NCI-H146 (cell line): ENCODE data around the gene NME2.
"Not testable (repeated sequence)": the region's sequence is repeated elsewhere in the genome, so short reads cannot be mapped to it uniquely, and the experiment has no call there.

Experiments used
- DNase-seq: peaks from one replicate; lab custom pipeline; 2025; lab: John Stamatoyannopoulos, UW

NME2 gene

DNA sequence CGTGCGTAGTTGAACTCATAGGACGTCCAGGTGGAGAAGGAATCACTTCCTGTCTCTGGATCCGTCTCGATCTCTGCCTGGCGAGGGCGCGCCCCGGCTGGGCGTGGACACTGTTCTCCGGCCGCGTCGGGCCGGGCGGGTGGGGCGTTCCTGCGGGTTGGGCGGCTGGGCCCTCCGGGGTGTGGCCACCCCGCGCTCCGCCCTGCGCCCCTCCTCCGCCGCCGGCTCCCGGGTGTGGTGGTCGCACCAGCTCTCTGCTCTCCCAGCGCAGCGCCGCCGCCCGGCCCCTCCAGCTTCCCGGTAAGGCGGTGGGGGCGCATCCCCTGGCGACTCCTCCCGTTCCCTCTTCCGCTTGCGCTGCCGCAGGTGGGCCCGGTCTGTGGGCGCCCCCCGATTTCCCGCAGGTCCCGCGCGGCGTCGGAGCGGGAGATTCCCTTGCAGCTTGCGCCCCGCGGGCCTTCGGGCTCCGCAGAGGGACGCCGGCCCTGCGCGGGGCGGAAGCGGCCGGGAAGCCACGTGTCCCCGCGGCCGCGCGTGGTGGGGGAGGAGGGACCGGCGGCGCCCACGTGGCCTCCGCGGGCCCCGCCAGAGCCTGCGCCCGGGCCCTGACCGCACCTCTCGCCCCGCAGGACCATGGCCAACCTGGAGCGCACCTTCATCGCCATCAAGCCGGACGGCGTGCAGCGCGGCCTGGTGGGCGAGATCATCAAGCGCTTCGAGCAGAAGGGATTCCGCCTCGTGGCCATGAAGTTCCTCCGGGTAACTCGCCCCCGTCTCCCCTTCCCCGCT is at the start of gene NME2:
NME2 (plus strand) TSS at position 214 of the 789 bp plus-strand sequence; CDS start at position 634, 420 bp downstream.
- DNase-seq = peak; percentile 86

DNA sequence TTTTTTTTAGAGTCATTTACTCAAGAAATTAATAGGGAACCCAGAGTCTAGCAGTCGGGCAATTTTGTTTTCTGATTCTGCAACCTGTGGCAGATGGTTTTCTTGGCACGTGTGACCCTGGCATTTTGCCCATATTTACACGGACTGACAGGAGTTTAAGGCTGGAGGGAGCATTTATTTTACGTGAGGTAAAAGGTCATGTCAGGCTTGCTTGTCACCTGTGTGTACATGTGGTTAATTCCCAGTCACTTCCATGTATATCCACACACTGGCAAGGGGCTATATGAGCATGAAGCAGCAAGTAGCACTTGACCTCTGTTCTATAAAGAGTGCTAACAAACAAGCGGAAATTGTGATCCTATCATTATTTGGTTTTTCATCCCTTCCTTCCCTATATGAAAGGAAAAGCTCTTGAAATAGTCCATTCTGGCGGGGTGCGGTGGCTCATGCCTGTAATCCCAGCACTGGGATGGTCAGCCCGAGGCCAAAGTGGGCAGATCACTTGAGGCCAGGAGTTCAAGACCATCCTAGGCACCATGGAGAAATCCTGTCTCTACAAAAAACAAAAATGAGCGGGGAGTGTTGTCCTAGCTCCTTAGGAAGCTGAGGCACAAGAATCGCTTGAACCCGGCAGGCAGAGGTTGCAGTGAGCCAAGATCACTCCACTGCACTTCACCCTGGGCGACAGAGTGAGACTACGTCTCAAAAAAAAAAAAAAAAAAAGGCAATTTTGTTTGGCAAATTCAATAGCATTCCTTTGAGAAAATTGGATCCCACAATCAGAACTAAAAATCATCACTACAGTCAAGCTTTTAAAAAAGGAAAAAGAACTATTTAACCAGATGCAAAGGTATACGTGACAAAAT is 47.6 kb upstream of the NME2 start:
- DNase-seq = peak; percentile 95

DNA sequence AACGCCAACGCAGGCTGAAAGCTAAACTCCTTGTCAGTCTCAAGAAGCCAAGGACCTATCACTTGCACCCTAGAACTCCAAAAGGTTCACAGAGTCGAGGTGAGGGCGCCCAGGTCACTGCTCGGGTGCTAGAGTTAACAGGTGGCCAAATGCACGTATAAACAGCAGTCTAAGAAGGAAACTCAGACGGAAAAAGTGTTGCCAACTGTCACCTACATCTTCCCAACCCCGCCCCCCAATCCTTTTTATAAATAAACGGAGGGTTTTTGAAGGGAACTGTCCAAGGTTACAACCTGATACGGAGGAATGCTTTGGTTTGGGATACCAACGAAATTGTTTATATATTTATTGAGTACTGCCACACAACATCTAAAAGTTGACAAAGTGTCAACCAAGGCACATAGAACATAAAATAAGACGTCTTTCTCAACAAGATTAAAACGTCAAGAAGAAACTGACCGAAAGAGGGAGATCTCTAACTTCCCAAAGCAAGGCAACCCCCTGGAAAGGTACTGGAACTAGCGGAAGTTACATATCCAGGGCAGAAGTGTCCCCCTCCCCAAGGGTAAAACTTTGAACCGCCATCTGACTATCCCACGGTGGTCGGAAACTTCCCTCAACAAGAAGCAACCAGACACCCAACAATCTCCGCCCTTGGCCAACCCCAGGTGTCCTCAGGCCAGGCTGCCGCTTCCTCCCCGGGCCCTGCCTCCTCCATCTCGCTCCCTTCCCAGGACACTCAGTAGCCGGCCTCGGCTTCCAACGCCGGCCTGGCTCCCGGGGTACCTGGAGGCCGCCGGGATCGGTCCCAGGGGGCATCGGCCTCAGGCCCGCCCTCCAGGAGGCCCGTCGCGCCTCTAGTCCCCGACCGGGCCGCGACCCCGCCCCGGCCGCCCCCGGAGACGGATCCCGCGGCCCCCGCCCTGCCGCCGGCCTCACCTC is 46.5 kb upstream of the NME2 start:
- DNase-seq = peak; percentile 44

DNA sequence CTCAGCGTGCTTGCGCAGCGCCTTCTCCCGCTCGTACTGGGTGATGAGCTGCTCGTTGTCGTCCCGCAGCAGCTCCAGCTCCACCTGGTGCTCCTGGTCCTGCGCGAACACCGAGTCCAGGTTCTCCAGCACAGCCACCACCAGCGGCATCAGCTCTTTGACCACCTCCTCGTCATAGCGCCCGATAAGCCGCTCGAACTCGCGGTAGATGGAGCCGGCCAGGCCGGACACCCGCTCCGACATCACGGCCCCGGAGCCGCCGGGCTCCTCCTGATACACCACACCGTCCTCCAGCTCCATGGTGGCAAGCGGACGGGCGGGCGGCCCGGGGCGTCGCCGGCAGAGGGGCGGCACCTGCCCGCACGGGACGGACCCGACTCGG is 45.9 kb upstream of the NME2 start:
- DNase-seq = peak; percentile 66

DNA sequence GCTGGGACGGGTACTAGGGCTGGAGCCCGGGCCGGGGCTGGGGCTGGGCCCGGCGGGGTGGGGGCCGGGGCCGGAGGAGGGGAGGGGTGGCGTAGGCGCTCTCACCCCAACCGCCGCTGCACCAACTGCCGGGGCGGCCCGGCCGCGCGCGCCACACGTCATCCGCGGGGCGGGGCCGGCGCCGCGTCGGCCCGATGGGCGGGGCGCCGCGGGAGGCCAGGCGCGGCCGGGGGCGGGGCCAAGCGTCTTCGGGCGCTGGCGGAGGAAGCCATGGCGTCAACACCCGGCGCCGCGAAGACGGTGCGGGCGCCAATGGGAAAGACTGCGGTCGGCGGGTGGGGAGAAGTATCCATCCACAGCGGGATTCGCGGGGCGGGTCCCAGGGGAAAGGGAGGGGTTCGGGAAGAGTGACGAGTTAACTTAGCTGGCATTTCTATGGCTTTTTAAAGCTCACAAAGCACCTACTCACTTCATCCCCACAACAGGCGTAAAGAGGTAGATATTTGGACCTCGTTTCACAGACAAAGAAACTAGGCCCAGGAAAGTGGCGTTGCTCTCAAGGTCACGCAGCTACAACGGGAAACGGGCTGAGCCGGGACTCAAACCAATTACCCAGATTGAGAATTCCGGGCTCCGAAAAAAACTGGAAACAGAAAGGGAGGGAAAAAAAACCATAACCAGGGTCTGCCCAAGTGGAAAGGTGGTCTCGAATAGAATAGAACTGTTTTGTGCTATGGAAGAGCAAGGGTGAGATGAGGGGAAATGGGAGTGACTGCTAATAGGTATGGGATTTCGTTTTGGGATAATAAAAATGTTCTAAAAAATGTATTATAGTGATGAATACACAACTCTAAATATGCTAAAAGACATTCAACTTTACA is 45.2 kb upstream of the NME2 start, which contains the start of gene SPAG9:
SPAG9 (minus strand) TSS at position 130 of the 881 bp plus-strand sequence. CDS start 212 bp downstream, outside the sequence.
- peak; percentile 94 for DNase-seq

DNA sequence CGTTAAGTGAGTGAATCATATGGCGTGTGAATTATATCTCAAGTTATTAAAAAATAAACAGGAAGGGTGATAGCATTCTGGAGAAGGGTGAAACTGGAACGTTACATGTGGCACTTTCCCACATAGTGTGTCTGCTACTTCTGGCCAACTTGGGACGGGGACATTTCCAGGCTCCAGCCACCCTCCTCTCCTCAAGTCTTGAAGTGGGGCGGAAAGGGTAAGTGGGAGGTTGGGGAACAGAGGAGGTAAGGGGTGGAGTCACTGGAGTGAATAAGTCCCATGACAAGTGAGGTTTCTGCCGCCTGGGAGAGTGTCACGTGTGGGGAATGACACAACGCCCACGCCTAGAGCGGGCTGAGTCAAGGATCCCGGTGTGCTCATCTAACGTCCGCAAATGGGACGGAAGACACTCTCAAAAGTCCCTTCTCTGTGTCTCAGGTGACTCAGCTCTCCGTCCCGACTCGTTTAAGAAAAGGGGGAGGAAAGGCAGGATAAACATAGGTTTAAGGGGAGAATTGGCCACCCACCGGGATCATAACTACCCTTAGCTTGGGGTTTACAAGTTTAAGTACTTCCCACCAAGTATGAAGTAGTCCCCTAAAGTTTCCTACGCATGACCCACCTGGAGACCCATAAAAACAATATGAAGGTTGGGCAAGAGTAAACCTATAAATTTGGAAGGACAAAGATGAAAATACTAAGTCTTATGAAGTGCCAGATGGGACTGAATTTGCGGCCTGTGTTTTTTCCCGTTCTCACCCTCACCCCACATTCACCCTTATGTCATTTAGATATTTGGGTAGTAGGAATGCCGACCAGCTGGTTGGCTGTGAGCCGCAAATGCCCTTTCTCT is 44.4 kb upstream of the NME2 start:
- peak; percentile 78 for DNase-seq

DNA sequence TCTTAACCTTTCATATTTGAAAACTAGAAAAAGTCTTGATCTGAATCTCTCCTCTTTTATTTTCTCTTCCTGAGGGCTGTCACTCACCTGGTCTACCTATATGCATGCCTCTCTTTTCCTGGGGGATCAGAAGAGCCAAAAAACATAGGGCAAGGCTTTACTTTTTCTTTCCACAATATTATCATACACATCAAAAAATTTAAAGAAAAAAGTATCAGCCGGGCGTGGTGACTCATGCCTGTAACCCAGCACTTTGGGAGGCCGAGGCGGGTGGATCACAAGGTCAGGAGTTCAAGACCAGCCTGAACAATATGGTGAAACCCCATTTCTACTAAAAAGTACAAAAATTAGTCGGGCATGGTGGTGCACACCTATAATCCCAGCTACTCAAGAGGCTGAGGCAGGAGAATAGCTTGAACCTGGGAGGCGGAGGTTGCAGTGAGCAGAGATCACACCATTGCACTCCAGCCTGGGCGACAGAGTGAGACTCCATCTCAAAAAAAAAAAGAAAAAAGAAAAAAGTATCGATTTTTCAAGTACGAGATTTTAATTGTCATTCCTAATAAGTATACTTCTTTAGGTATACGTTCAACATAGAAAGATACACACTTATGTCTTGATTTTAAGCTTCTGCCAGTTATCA is 43.6 kb upstream of the NME2 start:
- DNase-seq = not testable (repeated sequence)

DNA sequence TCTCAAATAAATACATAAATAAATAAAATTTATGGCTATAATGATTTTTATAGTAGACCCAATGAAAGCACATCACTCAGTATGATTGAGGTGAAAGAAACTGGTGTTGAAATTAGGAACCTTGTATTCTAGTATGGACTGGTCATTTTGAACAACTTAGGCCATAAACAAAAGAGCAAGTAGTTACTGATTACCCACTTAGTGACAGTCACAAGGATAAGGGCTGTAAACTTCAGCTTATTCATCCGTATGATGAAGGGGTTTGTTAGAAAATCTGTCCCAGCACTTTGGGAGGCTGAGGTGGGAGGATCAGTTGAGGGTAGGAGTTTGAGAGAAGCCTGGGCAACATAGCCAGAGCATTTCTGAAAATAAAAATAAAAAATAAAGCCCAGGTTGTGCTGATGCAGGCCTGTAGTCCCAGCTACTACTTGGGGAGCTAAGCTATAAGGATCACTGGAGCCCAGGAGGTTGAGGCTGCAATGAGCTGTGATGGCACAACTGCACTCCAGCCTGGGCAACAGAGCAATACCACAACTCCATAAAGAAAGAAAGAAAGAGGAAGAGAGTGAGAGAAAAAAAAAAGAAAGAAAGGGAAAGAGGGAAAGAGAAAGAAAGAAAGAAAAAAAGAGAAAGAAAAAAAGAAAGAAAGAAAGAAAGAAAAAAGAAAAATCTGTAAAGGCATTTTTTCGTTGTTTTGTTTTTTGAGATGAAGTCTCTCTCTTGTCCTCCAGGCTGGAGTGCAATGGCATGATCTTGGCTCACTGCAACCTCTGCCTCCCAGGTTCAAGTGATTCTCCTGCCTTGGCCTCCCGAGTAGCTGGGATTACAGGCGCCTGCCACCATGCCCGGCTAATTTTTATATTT is 41.3 kb upstream of the NME2 start:
- no peak for DNase-seq

DNA sequence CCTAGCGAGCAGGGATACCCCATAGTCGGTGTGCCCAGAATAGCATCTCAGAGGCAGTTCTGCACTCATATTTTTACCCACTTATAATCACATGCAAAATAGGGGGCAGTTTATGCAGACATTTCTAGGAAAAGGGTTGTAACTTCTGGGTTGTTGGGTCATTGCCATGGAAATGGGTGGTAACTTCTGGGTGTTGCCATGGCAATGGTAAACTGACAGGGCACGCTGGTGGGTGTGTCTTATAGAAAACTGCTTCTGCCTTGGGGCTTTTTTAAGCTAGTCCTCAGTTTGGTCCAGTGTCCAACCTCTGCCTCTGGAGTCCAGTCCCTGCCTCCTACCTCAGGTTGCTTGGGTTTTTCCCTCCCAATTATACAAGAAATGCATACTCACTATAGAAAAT is 38.1 kb upstream of the NME2 start:
- no peak for DNase-seq

DNA sequence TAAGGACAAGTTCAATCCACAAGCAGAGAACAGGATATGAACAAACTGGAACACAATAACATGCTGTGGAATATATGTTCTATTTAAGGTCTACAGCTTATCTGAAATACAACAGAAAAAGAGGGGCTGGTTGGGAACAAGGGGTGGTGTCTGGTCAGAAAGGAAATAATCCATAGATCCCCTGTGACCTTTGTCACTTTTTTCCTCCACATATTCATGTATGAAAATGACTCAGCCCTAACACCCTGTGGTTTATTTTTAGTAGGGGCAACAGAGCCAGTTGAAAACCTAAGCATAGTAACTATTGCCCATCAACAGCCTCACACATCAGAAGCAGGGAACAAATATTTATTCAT is 33.3 kb upstream of the NME2 start:
- DNase-seq = no peak

DNA sequence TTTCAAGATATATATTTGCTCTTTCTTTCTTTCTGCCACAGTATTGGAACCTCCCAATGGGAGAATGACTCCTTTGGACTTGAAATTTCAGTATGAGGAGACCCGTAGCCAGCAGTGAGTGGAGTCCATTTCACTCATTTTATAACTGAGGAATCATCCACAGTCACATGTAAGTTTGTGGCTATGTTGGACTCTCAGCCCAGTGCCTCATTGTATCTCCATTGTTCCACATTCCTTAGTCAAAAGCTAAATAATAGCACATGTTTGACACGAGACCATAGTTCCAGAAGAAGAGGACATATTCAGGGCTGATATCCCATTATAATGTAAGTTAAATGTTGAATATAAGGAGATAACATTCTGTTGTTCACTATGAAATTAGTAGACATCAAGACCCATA is 32.8 kb upstream of the NME2 start:
- no peak for DNase-seq

DNA sequence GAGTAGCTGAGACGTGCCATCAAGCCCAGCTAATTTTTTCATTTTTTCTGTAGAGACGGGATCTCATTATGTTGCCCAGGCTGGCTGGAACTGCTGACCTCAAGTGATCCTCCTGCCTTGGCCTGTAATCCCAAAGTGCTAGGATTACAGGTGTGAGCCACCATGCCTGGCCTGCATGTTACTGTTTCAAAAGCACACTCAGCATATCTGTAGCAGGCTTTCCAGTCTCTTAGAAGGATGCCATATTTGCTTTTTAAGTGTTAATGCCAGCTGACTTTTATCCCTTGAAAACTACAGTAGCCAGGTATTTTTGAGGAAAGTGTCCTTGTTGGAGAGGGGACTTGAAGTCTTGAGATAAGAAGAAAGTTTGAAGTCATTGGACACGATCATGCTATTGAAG is 30.3 kb upstream of the NME2 start:
- no peak for DNase-seq

DNA sequence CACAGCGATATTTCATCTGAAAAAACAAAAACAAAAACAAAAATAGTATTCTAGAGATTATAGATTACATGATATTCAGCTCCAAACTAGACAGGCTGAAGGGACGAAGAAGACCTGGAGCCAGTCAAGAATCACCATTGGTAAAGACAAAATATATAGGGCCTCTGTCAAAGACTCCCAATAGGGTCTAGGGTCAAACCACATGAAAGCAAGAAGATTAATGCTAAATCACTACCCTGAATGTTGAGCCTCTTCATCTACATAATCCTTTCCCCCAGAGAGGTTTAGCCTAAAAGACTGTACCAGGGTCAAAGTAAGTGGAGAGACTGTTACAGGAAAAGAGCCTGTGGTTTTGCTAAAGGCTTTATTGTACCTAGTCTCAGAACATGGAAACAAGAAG is 23.6 kb upstream of the NME2 start:
- no peak for DNase-seq

DNA sequence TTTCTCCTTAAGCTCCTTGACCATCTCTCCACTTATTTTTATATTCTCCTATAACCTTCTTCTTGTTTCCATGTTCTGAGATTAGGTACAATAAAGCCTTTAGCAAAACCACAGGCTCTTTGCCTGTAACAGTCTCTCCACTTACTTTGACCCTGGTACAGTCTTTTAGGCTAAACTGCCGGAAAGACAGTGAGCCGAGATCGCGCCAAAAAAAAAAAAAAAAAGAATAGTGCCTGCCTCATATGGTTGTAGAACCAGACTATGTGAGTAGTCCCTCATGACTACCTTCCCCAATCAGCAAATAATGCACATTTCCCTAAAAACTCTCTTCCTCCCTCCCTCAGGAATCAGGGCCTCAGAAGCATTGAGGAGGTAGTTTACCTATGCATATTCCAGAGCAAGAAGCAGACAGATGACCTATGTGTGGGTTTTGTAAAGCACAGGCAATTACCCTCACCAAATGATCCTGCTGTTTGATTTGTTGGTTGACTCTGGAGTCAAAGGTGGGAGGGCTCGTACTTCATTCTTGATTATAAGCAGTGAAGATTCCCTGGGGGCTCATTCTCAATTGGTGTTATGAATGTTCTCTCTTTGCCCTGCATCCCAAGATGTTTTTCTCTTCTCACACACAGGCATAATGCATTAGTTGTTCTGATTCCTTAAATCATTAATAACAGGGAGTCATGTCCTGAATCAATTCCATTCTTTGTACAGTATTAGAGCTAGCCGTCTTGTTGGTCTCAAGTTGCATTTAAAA is 21.8 kb upstream of the NME2 start:
- DNase-seq = peak; percentile 84

DNA sequence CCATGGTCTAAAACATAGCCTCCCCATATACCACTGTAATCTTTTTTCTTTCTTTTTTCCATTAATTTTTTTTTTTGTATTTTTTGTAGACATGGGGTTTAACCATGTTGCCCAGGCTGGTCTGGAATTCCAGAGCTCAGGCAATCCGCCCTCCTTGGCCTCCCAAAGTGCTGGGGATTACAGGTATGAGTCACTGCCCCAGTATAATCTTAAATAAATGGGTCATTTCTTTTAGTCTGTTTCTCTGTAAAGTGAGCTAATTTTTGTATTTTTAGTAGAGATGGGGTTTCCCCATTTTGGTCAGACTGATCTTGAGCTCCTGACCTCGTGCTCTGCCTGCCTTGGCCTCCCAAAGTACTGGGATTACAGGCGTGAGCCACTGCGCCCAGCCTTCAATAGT is 18.6 kb upstream of the NME2 start:
- no peak for DNase-seq

DNA sequence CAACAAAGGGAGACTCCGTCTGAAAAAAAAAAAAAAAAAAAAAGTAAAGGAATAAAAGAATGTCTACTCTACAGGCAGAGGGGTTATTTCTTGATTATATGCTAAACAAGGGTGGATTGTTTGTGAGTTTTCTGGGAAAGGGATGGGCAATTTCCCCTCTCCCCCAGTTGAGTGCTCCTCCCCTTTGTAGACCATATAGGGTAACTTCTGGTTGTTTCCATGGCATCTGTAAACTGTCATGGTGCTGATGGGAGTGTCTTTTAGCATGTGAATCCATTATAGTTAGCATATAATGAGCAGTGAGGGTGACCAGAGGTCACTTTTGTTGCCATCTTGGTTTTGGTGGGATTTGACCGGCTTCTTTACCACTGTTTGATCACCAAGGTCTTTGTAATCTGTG is 17.0 kb upstream of the NME2 start:
- no peak for DNase-seq

DNA sequence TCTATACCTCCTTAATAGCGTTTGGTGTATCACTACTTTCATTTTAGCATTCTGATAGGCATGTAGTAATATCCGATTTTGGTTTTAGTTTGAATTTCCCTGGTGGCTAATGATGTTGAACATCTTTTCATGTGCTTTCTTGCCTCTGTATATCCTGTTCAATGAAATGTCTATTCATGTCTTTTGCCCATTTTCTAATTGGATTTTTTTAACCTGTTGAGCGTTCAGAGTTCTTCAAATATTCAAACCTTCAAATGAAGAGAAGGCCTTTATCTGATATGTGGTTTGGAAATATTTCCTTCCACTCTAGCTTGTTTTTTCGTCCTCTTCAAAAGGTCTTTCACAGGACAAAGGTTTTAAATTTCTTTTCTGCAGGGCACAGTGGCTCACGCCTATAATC is 15.3 kb upstream of the NME2 start:
- no peak for DNase-seq

DNA sequence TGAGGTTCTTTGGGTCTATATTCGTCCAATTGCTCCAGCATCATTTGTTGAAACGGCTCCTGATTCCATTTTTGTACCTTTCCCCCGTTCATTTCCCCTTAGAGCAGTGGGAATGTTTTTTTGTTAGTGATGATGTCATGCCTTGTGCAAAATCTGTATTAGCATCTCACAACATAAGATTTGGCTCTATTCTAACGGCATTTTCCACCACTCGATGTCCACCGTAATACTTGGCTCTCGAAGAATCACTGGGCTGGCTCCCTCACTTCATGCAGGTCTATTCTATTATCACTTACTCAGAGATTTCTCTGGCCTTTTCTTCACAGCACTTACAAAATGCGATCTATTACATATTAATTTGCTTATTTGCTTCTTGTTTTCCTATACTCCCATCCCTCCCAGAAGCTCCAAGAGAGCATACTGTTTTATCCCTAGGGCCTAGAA is 13.4 kb upstream of the NME2 start:
- peak; percentile 40 for DNase-seq
